Smooth muscle cell (in vitro differentiated cells): Measurements from ENCODE around the gene GTF2H1. TPM values are rescaled to one million over a fixed set of nuclear protein-coding genes. Genes with fewer than 3 reads are reported as not detected.

Experiments
- DNase-seq: peaks from one replicate; lab custom pipeline; 2025; ENCODE audit not compliant: unreplicated experiment; lab: John Stamatoyannopoulos, UW
- H2AFZ ChIP-seq: fragments of 200-600 bp; sonication (generic); 2 replicates; pipeline ENCODE4 v1.6.0; 2016; ENCODE audit warnings: antibody characterized with exemption, low read depth, mild to moderate bottlenecking
- H3F3A ChIP-seq: fragments of 200-600 bp; sonication (generic); 2 replicates; pipeline ENCODE4 v1.6.0; 2017; ENCODE audit warnings: antibody characterized with exemption, low read depth
- H3K27ac ChIP-seq: fragments of 200-600 bp; sonication (generic); 2 replicates; pipeline ENCODE4 v1.5.1; 2016; ENCODE audit warnings: low read depth, mild to moderate bottlenecking
- H3K27me3 ChIP-seq: fragments of 200-600 bp; sonication (generic); 2 replicates; pipeline ENCODE4 v1.6.1; 2016; ENCODE audit warnings: low read depth, mild to moderate bottlenecking
- H3K36me3 ChIP-seq: fragments of 200-600 bp; sonication (generic); 2 replicates; pipeline ENCODE4 v1.5.1; 2016; ENCODE audit warnings: low read depth
- H3K4me1 ChIP-seq: fragments of 200-600 bp; sonication (generic); 2 replicates; pipeline ENCODE4 v1.5.1; 2016; ENCODE audit warnings: low read depth
- H3K4me2 ChIP-seq: fragments of 200-600 bp; sonication (generic); 2 replicates; pipeline ENCODE4 v1.6.0; 2016; ENCODE audit warnings: mild to moderate bottlenecking
- H3K4me3 ChIP-seq: fragments of 200-600 bp; sonication (generic); 2 replicates; pipeline ENCODE4 v1.5.1; 2016; ENCODE audit warnings: mild to moderate bottlenecking
- H3K79me2 ChIP-seq: fragments of 200-600 bp; sonication (generic); 2 replicates; pipeline ENCODE4 v1.6.0; 2016; ENCODE audit warnings: low read depth, mild to moderate bottlenecking
- H3K9ac ChIP-seq: fragments of 200-600 bp; sonication (generic); 2 replicates; pipeline ENCODE4 v1.6.0; 2016; ENCODE audit warnings: low read depth
- H3K9me3 ChIP-seq: fragments of 200-600 bp; sonication (generic); replicated peaks from 2 replicates; pipeline ENCODE4 v1.5.1; 2016; ENCODE audit warnings: low read depth
- H4K20me1 ChIP-seq: fragments of 200-600 bp; sonication (generic); 2 replicates; pipeline ENCODE4 v1.6.0; 2016; ENCODE audit warnings: low read depth
- CTCF ChIP-seq: fragments of 200-600 bp; sonication (generic); IDR thresholded peaks from 2 replicates; pipeline ENCODE4 v1.5.1; 2017; ENCODE audit warnings: borderline replicate concordance, mild to moderate bottlenecking, antibody characterized with exemption; ENCODE audit not compliant: insufficient read depth, poor library complexity, severe bottlenecking
- WGBS: methylation state at CpG from one replicate; pipeline ENCODE4 v1.1.7; 2016; ENCODE audit warnings: low lambda C conversion rate; 5-methylcytosine and 5-hydroxymethylcytosine counted together
- polyA plus RNA-seq: library from polyadenylated mRNA; unstranded; fragments of >200 nt; fragmentation: Nextera tagmentation; extraction: Ambion mirVana; gene quantifications from 2 replicates; pipeline ENCODE4 v1.2.1, GENCODE V29; 2016
- total RNA-seq: library from RNA; depleted of rRNA; stranded (reverse); fragments of >200 nt; gene quantifications from 2 replicates; pipeline ENCODE4 v1.2.3, GENCODE V29; 2014

GTF2H1 gene
- total and polyA plus RNA-seq, 2 experiments from 2014 or later, result 22.0 to 47.2 TPM

GRCh38 chr11:18364495-18365073, 42.2 kb downstream of the GTF2H1 start:
- no peak overlapping the region for H3K27ac ChIP-seq
- TF ChIP-seq CTCF, result no peak
- no peak for DNase-seq
- no peak overlapping the region for H2AFZ ChIP-seq
- H3K27me3 ChIP-seq, result no peaks in the 10 kb centered on the region
- H3K79me2 ChIP-seq, result no peaks in the 10 kb centered on the region
- H3F3A ChIP-seq, result peaks cover 7% of the 10 kb centered on the region
- no peaks in the 10 kb centered on the region for H3K9me3 ChIP-seq
- no peaks in the 10 kb centered on the region for H3K4me1 ChIP-seq
- no peak overlapping the region for H3K4me2 ChIP-seq
- no peaks in the 10 kb centered on the region for H4K20me1 ChIP-seq
- H3K36me3 ChIP-seq, result peaks cover 17% of the 10 kb centered on the region
- no peak overlapping the region for H3K9ac ChIP-seq
- 98% methylated on average over 4 of the region's 4 CpGs for WGBS
- H3K4me3 ChIP-seq, result no peak overlapping the region

GRCh38 chr11:18365741-18366140, 43.4 kb downstream of the GTF2H1 start:
- H3K4me2 ChIP-seq, result no peak overlapping the region
- H3K4me1 ChIP-seq, result no peaks in the 10 kb centered on the region
- H2AFZ ChIP-seq, result no peak overlapping the region
- 95% methylated on average over 4 of the region's 4 CpGs for WGBS
- no peaks in the 10 kb centered on the region for H4K20me1 ChIP-seq
- H3K79me2 ChIP-seq, result no peaks in the 10 kb centered on the region
- TF ChIP-seq CTCF, result no peak
- no peak overlapping the region for H3K4me3 ChIP-seq
- H3F3A ChIP-seq, result peaks cover 7% of the 10 kb centered on the region
- no peaks in the 10 kb centered on the region for H3K9me3 ChIP-seq
- H3K36me3 ChIP-seq, result peaks cover 17% of the 10 kb centered on the region
- no peaks in the 10 kb centered on the region for H3K27me3 ChIP-seq
- H3K9ac ChIP-seq, result no peak overlapping the region
- DNase-seq, result no peak
- H3K27ac ChIP-seq, result no peak overlapping the region

GRCh38 chr11:18366286-18366685, 43.9 kb downstream of the GTF2H1 start:
- 96% methylated on average over 4 of the region's 4 CpGs for WGBS
- H3K4me3 ChIP-seq, result no peak overlapping the region

More at GRCh38 chr11:18366286-18366685, 43.9 kb downstream of the GTF2H1 start:
- H3K4me1 ChIP-seq, result no peaks in the 10 kb centered on the region
- TF ChIP-seq CTCF, result no peak
- no peaks in the 10 kb centered on the region for H4K20me1 ChIP-seq
- H3K4me2 ChIP-seq, result no peak overlapping the region
- DNase-seq, result no peak
- peaks cover 7% of the 10 kb centered on the region for H3F3A ChIP-seq
- peaks cover 17% of the 10 kb centered on the region for H3K36me3 ChIP-seq
- H3K9ac ChIP-seq, result no peak overlapping the region
- no peaks in the 10 kb centered on the region for H3K79me2 ChIP-seq
- no peak overlapping the region for H3K27ac ChIP-seq
- H2AFZ ChIP-seq, result no peak overlapping the region
- no peaks in the 10 kb centered on the region for H3K27me3 ChIP-seq
- H3K9me3 ChIP-seq, result no peaks in the 10 kb centered on the region
